H1 (cell line): ENCODE results near the gene BCL2L13. TPM values are rescaled to one million over a fixed set of nuclear protein-coding genes. Genes with fewer than 3 reads are reported as not detected.
A peak's percentile ranks its signal among the peaks of the same experiment; 100 is the strongest.

Source experiments
- CTCF ChIA-PET: fragments of 300-600 bp; sonication (Branson Sonifier 250); formaldehyde crosslinking; loops from one replicate; lab custom pipeline; 2021; ENCODE audit not compliant: partially characterized antibody; lab: Charles Lee
- POLR2A ChIA-PET: fragments of 300-600 bp; sonication (Branson Sonifier 250); formaldehyde crosslinking; loops from one replicate; lab custom pipeline; 2021; ENCODE audit warnings: inconsistent platforms; ENCODE audit not compliant: partially characterized antibody; lab: Charles Lee
- DNase-seq, 2 experiments: peaks; one replicate each; pipeline versions ENCODE4 v3.0.0 to v3.0.0-alpha.2; 2010 to 2022; ENCODE audit warnings: low spot score in 2 of 2, low read depth in 1 of 2, mixed read lengths in 1 of 2
- FAIRE-seq: peaks from 2 replicates; lab custom pipeline; 2011; peaks lifted over from hg19 to GRCh38; lab: Jason Lieb, UNC
- H2AFZ ChIP-seq: 2 replicates; pipeline ENCODE4 v1.8.1; 2012; ENCODE audit warnings: low read length, inconsistent platforms
- H2AK5ac ChIP-seq: 2 replicates; pipeline ENCODE4 v1.6.1; 2013; ENCODE audit warnings: low read depth, low read length
- H2BK120ac ChIP-seq: replicated peaks from 2 replicates; pipeline ENCODE3; 2013; ENCODE audit warnings: low read depth, low read length, inconsistent platforms
- H2BK12ac ChIP-seq: 2 replicates; pipeline ENCODE4 v1.6.1; 2013; ENCODE audit warnings: low read depth, low read length
- H2BK15ac ChIP-seq: 2 replicates; pipeline ENCODE4 v1.6.1; 2013; ENCODE audit warnings: low read length
- H2BK20ac ChIP-seq: 2 replicates; pipeline ENCODE4 v1.6.1; 2013; ENCODE audit warnings: low read length
- H2BK5ac ChIP-seq: 2 replicates; pipeline ENCODE4 v1.6.1; 2013; ENCODE audit warnings: low read depth, low read length
- H3K14ac ChIP-seq: 2 replicates; pipeline ENCODE4 v1.6.1; 2013; ENCODE audit warnings: inconsistent platforms; ENCODE audit not compliant: insufficient read length
- H3K18ac ChIP-seq: 2 replicates; pipeline ENCODE4 v1.6.1; 2013; ENCODE audit warnings: low read length; ENCODE audit errors: extremely low read depth
- H3K23ac ChIP-seq: 2 replicates; pipeline ENCODE4 v1.6.1; 2013; ENCODE audit warnings: inconsistent platforms; ENCODE audit not compliant: insufficient read length
- H3K23me2 ChIP-seq: 2 replicates; pipeline ENCODE4 v1.6.1; 2013; ENCODE audit warnings: low read depth, low read length
- H3K27ac ChIP-seq: 2 replicates; pipeline ENCODE4 v1.6.1; 2011; ENCODE audit warnings: low read depth, low read length, inconsistent platforms
- H3K27me3 ChIP-seq, 4 experiments: replicated peaks in 1 of 4; 1 replicate in 1 of 4; 2 replicates in 3 of 4; pipeline versions ENCODE4 v1.6.1 to v1.8.1; 2011 to 2013; ENCODE audit warnings: low read length in 3 of 4, mild to moderate bottlenecking in 3 of 4, inconsistent platforms in 2 of 4, mixed read lengths in 2 of 4, moderate library complexity in 1 of 4; ENCODE audit not compliant: control insufficient read depth in 3 of 4, insufficient read depth in 3 of 4; ENCODE audit errors: extremely low read depth in 1 of 4
- H3K36me3 ChIP-seq, 4 experiments: 2 replicates each; pipeline versions ENCODE4 v1.6.1 to v1.8.1; 2011 to 2013; ENCODE audit warnings: mild to moderate bottlenecking in 4 of 4, low read length in 3 of 4, moderate library complexity in 2 of 4, control low read depth in 1 of 4, inconsistent platforms in 1 of 4; ENCODE audit not compliant: insufficient read depth in 4 of 4, control insufficient read depth in 2 of 4
- H3K4ac ChIP-seq: replicated peaks from 2 replicates; pipeline ENCODE3; 2013; ENCODE audit warnings: low read length, low read depth, mixed read lengths, inconsistent platforms; ENCODE audit not compliant: insufficient read length
- H3K4me1 ChIP-seq, 4 experiments: replicated peaks in 1 of 4; 1 replicate in 1 of 4; 2 replicates in 3 of 4; pipeline versions ENCODE4 v1.6.1 to v1.8.1; 2011 to 2013; ENCODE audit warnings: low read length in 3 of 4, inconsistent platforms in 2 of 4, mixed read lengths in 1 of 4; ENCODE audit not compliant: insufficient read depth in 4 of 4, control insufficient read depth in 3 of 4
- H3K4me2 ChIP-seq, 2 experiments: 2 replicates each; pipeline versions ENCODE4 v1.6.1 to v1.8.1; 2011 to 2013; ENCODE audit warnings: low read depth in 2 of 2, low read length in 2 of 2, control low read depth in 1 of 2, inconsistent platforms in 1 of 2, mild to moderate bottlenecking in 1 of 2; ENCODE audit not compliant: insufficient read depth in 1 of 2
- H3K4me3 ChIP-seq, 4 experiments: fragments of 200-600, 300-600 bp in 1 of 4; sonication (generic), shearing (Covaris generic), sonication (Bioruptor Twin) in 1 of 4; 2 replicates each; pipeline versions ENCODE4 v1.5.1 to v1.8.1; 2011 to 2016; ENCODE audit warnings: low read length in 4 of 4, low read depth in 3 of 4, control low read depth in 2 of 4, inconsistent platforms in 2 of 4, mild to moderate bottlenecking in 2 of 4, mixed read lengths in 1 of 4, moderate library complexity in 1 of 4; ENCODE audit not compliant: insufficient read depth in 2 of 4; ENCODE audit errors: extremely low read depth in 1 of 4
- H3K56ac ChIP-seq: replicated peaks from 2 replicates; pipeline ENCODE3; 2013; ENCODE audit warnings: low read depth, mild to moderate bottlenecking, mixed read lengths, low read length, inconsistent platforms; ENCODE audit not compliant: insufficient read length
- H3K79me1 ChIP-seq: 2 replicates; pipeline ENCODE4 v1.6.1; 2013; ENCODE audit warnings: low read depth, low read length, control low read depth
- H3K79me2 ChIP-seq, 2 experiments: 2 replicates each; pipeline versions ENCODE4 v1.6.1 to v1.8.1; 2012 to 2013; ENCODE audit warnings: low read length in 2 of 2, mild to moderate bottlenecking in 2 of 2, inconsistent platforms in 1 of 2; ENCODE audit not compliant: insufficient read depth in 2 of 2, control insufficient read depth in 1 of 2
- H3K9ac ChIP-seq, 4 experiments: replicated peaks in 1 of 4; 1 replicate in 1 of 4; 2 replicates in 3 of 4; pipeline versions ENCODE4 v1.6.1 to v1.8.1; 2011 to 2013; ENCODE audit warnings: low read depth in 3 of 4, low read length in 3 of 4, control low read depth in 2 of 4, mild to moderate bottlenecking in 2 of 4, moderate library complexity in 2 of 4, inconsistent platforms in 1 of 4; ENCODE audit errors: extremely low read depth in 1 of 4
- H3K9me3 ChIP-seq, 2 experiments: 2 replicates each; pipeline versions ENCODE4 v1.6.1 to v1.8.1; 2012 to 2013; ENCODE audit warnings: mild to moderate bottlenecking in 2 of 2, moderate library complexity in 2 of 2, control low read depth in 1 of 2, inconsistent platforms in 1 of 2, low read depth in 1 of 2, low read length in 1 of 2, mixed read lengths in 1 of 2; ENCODE audit not compliant: insufficient read depth in 2 of 2
- H4K20me1 ChIP-seq, 2 experiments: replicated peaks in 1 of 2; 2 replicates each; pipeline versions ENCODE3 to v1.8.1; 2011 to 2013; ENCODE audit warnings: inconsistent platforms in 2 of 2, low read length in 2 of 2, mild to moderate bottlenecking in 1 of 2; ENCODE audit not compliant: insufficient read depth in 2 of 2, control insufficient read depth in 1 of 2
- H4K5ac ChIP-seq: 2 replicates; pipeline ENCODE4 v1.6.1; 2013; ENCODE audit warnings: low read length, low read depth, mixed read lengths, inconsistent platforms; ENCODE audit not compliant: insufficient read length
- H4K8ac ChIP-seq: 2 replicates; pipeline ENCODE4 v1.8.0; 2013; ENCODE audit warnings: mild to moderate bottlenecking, moderate library complexity, low read length, inconsistent platforms; ENCODE audit not compliant: insufficient read depth; ENCODE audit errors: extremely low read depth
- H4K91ac ChIP-seq: replicated peaks from 2 replicates; pipeline ENCODE3; 2013; ENCODE audit warnings: low read length, mixed read lengths, inconsistent platforms; ENCODE audit not compliant: insufficient read length
- BCL11A ChIP-seq, 2 experiments: IDR thresholded peaks; one replicate each; pipeline ENCODE4 v1.6.1; 2011; ENCODE audit warnings: low read depth in 2 of 2, low read length in 2 of 2, mild to moderate bottlenecking in 2 of 2
- NRF1 ChIP-seq: IDR thresholded peaks from 2 replicates; pipeline ENCODE4 v1.6.1; 2011; ENCODE audit warnings: mild to moderate bottlenecking, low read depth, low read length, improper control_type of control experiment
- WGBS, 2 experiments: shearing (Covaris generic) in 1 of 2; methylation state at CpG; one replicate each; pipeline versions ENCODE4 v1.1.6 to v1.1.7; 2013 to 2015; ENCODE audit warnings: low lambda C conversion rate in 2 of 2, mixed read lengths in 2 of 2, inconsistent platforms in 1 of 2, low coverage in 1 of 2, missing lambda C conversion rate in 1 of 2; ENCODE audit not compliant: insufficient replicate concordance in 2 of 2, insufficient coverage in 1 of 2, insufficient read length in 1 of 2; ENCODE audit errors: extremely low coverage in 1 of 2, missing lambda C conversion rate in 1 of 2; 5-methylcytosine and 5-hydroxymethylcytosine counted together
- polyA plus RNA-seq, 7 experiments: library from polyadenylated mRNA; depleted of rRNA in 3 of 7; stranded (reverse) in 5 of 7; unstranded in 2 of 7; fragments of >200 nt in 5 of 7; fragments of 200-250 nt in 2 of 7; gene quantifications; 1 replicate in 5 of 7; 2 replicates in 1 of 7; 4 replicates in 1 of 7; pipeline versions ENCODE4 v1.2.1 to v1.2.3, GENCODE V29; 2011 to 2013; ENCODE audit warnings: missing spikeins in 2 of 7, mixed read lengths in 2 of 7
- total RNA-seq: library from RNA; stranded (reverse); fragmentation: NEBNext Ultra II Directional; extraction: Animal tissue kit (Norgen Biotek cat#: 25700); gene quantifications from 2 replicates; pipeline ENCODE4 v1.2.1, GENCODE V29; 2021

The BCL2L13 gene
- total and polyA plus RNA-seq, 2 of the 8 experiments (the other 6 are each of a cell fraction or from before 2014, with no cell fraction given) = 20.7 to 35.0 TPM

GRCh38 chr22:17744430-17744829, 105.9 kb downstream of the BCL2L13 start:
- Histone ChIP-seq H4K8ac (no peak overlapping the region), H3K4me1 (peaks cover 0 to 7% (median 4%) of the 10 kb centered on the region in 4 experiments; a peak in 5 of 7 replicates), H2BK120ac (no peak overlapping the region), H2AK5ac (no peak overlapping the region), H2BK5ac (0 out of 2 replicates have a peak overlapping the region, but pooled peaks have one; percentile 52), H3K23me2 (peaks cover 2% of the 10 kb centered on the region; the same call in 1 of the 2 replicates), H2BK20ac (no peak overlapping the region), H4K91ac (no peak overlapping the region), H3K18ac (no peak overlapping the region), H3K9ac (no peak overlapping the region), H4K20me1 (peaks cover 2 to 3% of the 10 kb centered on the region in 2 experiments), H3K9me3 (no peaks in the 10 kb centered on the region), H3K4me2 (no peak overlapping the region), H2BK15ac (0 out of 2 replicates have a peak overlapping the region, but pooled peaks have one; percentile 72), H2AFZ (no peak overlapping the region), H3K36me3 (no peaks in the 10 kb centered on the region), H3K14ac (no peak overlapping the region), H2BK12ac (no peak overlapping the region), H3K56ac (no peak overlapping the region), H3K27ac (no peak overlapping the region), H3K79me1 (no peaks in the 10 kb centered on the region), H3K79me2 (no peaks in the 10 kb centered on the region), H4K5ac (no peak overlapping the region), H3K4ac (no peak overlapping the region), H3K23ac (no peak overlapping the region), H3K27me3 (no peaks in the 10 kb centered on the region), H3K4me3 (no peak overlapping the region)
- ChIA-PET POLR2A (interaction anchor here (0.9 to 2.6 kb wide), 3 partner anchors 28 to 356 kb away, joined by 3 to 13 read pairs (median 9); partner anchors contain the start of gene BID), CTCF (interaction anchor here (1.2 to 12.0 kb wide), 11 partner anchors 9 to 335 kb away, joined by 3 to 174 read pairs (median 24); no protein-coding TSS in a partner anchor)
- DNase-seq (no peak), FAIRE-seq (no peak)
- TF ChIP-seq NRF1 (no peak), BCL11A (IDR thresholded peaks at IDR 0.05; ENCODE audit: low read depth in 2 of 2, low read length in 2 of 2) (no peak)
- WGBS, 2 experiments = 87% methylated on average over 7 of the region's 7 CpGs; no CpG with 5 or more reads in 1 of the 2 experiments
